Peyer's patch (tissue), 4 donors: ENCODE data around the gene FBXO42.

ENCODE experiments used
- POLR2A ChIP-seq, 2 donors: fragments of 450-650 bp; IDR thresholded peaks; one replicate each; pipeline ENCODE4 v1.5.1; 2017; ENCODE audit warnings: antibody characterized with exemption in 2 of 2, mild to moderate bottlenecking in 2 of 2, moderate library complexity in 2 of 2
- TF ChIP-seq, protein P1 (sequence below), 6 experiments: fragments of 450-650 bp in 4 of 6; fragments of 200-600 bp in 2 of 6; sonication (generic) in 1 of 6; IDR thresholded peaks; one replicate each; pipeline ENCODE4 v1.5.1; 2017 to 2019; ENCODE audit warnings: antibody characterized with exemption in 6 of 6, mild to moderate bottlenecking in 3 of 6, moderate library complexity in 1 of 6

DNA sequence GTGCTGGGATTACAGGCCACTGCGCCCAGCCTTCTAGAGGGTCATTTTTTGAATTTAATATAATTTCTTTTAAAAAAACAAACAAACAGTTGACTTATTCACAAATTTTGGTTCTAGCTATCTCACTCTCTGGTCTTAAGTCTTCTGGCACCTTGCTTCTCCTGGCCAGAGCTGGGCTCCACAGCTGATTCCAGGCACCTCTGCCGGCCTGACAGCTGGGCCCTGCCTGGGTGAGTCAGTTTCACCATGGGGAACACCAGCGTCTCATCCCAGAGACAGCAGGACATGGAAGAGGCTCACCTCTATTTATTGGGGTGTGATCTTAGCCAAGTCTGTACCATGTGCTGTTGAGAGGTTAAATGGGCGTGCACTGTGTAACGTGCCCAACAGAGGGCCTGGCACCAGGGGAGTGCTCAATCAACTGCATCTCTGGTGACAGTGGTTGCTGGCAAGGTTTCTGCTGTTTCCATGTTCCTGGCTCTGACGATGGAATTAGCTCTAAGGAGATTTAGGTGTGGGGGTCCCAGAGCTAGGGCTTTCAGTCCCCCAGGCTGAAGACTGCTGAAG lies 116.3 kb downstream of the FBXO42 start:
- TF ChIP-seq, protein P1, sequence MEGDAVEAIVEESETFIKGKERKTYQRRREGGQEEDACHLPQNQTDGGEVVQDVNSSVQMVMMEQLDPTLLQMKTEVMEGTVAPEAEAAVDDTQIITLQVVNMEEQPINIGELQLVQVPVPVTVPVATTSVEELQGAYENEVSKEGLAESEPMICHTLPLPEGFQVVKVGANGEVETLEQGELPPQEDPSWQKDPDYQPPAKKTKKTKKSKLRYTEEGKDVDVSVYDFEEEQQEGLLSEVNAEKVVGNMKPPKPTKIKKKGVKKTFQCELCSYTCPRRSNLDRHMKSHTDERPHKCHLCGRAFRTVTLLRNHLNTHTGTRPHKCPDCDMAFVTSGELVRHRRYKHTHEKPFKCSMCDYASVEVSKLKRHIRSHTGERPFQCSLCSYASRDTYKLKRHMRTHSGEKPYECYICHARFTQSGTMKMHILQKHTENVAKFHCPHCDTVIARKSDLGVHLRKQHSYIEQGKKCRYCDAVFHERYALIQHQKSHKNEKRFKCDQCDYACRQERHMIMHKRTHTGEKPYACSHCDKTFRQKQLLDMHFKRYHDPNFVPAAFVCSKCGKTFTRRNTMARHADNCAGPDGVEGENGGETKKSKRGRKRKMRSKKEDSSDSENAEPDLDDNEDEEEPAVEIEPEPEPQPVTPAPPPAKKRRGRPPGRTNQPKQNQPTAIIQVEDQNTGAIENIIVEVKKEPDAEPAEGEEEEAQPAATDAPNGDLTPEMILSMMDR (IDR thresholded peaks at IDR 0.05) = peak; percentile 2 to 54 (median 42)
- TF ChIP-seq POLR2A (IDR thresholded peaks at IDR 0.05) = peak in 1 of 2 donors; percentile 9
